Endothelial cell of umbilical vein (primary cell): ENCODE data around the gene CECR2. TPM values are rescaled to one million over a fixed set of nuclear protein-coding genes. Genes with fewer than 3 reads are reported as not detected.

Experiments used
- BruUV-seq: library from RNA; stranded (reverse); fragments of 400-500 nt; replicated peaks from 2 replicates; lab custom pipeline; 2021; lab: Mats Ljungman, UMichigan
- CTCF ChIA-PET: fragments of 300-600, 350-600 bp; sonication (Branson Sonifier 250); formaldehyde crosslinking; loops from one replicate; lab custom pipeline; 2021; ENCODE audit warnings: antibody characterized with exemption, inconsistent platforms; lab: Charles Lee
- POLR2A ChIA-PET: fragments of 300-600, 350-600 bp; sonication (Branson Sonifier 250); formaldehyde crosslinking; loops from one replicate; lab custom pipeline; 2021; ENCODE audit warnings: antibody characterized with exemption, inconsistent platforms; lab: Charles Lee
- DNase-seq: peaks from one replicate; pipeline ENCODE4 v3.0.0-alpha.2; 2011; ENCODE audit warnings: low read depth, low spot score
- FAIRE-seq: peaks from 2 replicates; lab custom pipeline; 2011; peaks lifted over from hg19 to GRCh38; lab: Jason Lieb, UNC
- H2AFZ ChIP-seq: 2 replicates; pipeline ENCODE4 v1.6.0; 2012; ENCODE audit warnings: low read depth, low read length, control low read depth, inconsistent platforms
- H3K27ac ChIP-seq: 2 replicates; pipeline ENCODE4 v1.5.1; 2011; ENCODE audit warnings: low read depth, mild to moderate bottlenecking, control low read depth, low read length, moderate library complexity; ENCODE audit not compliant: insufficient read depth
- H3K27me3 ChIP-seq, 2 experiments: 2 replicates each; pipeline versions ENCODE4 v1.6.0 to v1.6.1; 2011; ENCODE audit warnings: low read length in 2 of 2, mixed read lengths in 1 of 2; ENCODE audit not compliant: control insufficient read depth in 2 of 2, insufficient read depth in 2 of 2
- H3K36me3 ChIP-seq, 2 experiments: 2 replicates in 1 of 2; 3 replicates in 1 of 2; pipeline ENCODE4 v1.5.1; 2011; ENCODE audit warnings: low read length in 2 of 2, mild to moderate bottlenecking in 1 of 2, moderate library complexity in 1 of 2; ENCODE audit not compliant: control insufficient read depth in 2 of 2, insufficient read depth in 2 of 2; ENCODE audit errors: extremely low read depth in 1 of 2
- H3K4me1 ChIP-seq: 3 replicates; pipeline ENCODE4 v1.5.1; 2011; ENCODE audit warnings: mild to moderate bottlenecking, low read length; ENCODE audit not compliant: control insufficient read depth, insufficient read depth; ENCODE audit errors: extremely low read depth
- H3K4me2 ChIP-seq: 2 replicates; pipeline ENCODE4 v1.6.1; 2011; ENCODE audit warnings: low read length, control low read depth, mixed read lengths; ENCODE audit not compliant: insufficient read depth
- H3K4me3 ChIP-seq, 3 experiments: fragments of 200-600 bp in 1 of 3; sonication (generic), shearing (Covaris generic) in 1 of 3; replicated peaks in 1 of 3; 2 replicates each; pipeline ENCODE4 v1.5.1; 2011 to 2016; ENCODE audit warnings: control low read depth in 3 of 3, low read length in 3 of 3, mild to moderate bottlenecking in 2 of 3, inconsistent platforms in 1 of 3, low read depth in 1 of 3, moderate library complexity in 1 of 3; ENCODE audit not compliant: insufficient read depth in 1 of 3
- H3K79me2 ChIP-seq: 2 replicates; pipeline ENCODE4 v1.6.0; 2012; ENCODE audit warnings: low read length, inconsistent platforms; ENCODE audit not compliant: control insufficient read depth, insufficient read depth
- H3K9ac ChIP-seq: replicated peaks from 2 replicates; pipeline ENCODE3; 2011; ENCODE audit warnings: low read length, control low read depth; ENCODE audit not compliant: insufficient read depth; ENCODE audit errors: extremely low read depth
- H3K9me1 ChIP-seq: replicated peaks from 3 replicates; pipeline ENCODE4 v1.6.0; 2011; ENCODE audit warnings: mild to moderate bottlenecking, low read length; ENCODE audit not compliant: control insufficient read depth, insufficient read depth; ENCODE audit errors: extremely low read depth
- H3K9me3 ChIP-seq: replicated peaks from 2 replicates; pipeline ENCODE4 v1.5.1; 2012; ENCODE audit warnings: low read length, inconsistent platforms; ENCODE audit not compliant: control insufficient read depth, insufficient read depth
- H4K20me1 ChIP-seq: replicated peaks from 2 replicates; pipeline ENCODE3; 2011; ENCODE audit warnings: mild to moderate bottlenecking, low read length; ENCODE audit not compliant: control insufficient read depth, insufficient read depth; ENCODE audit errors: extremely low read depth
- EZH2 ChIP-seq: IDR thresholded peaks from 2 replicates; pipeline ENCODE4 v1.6.1; 2012; ENCODE audit warnings: borderline replicate concordance, low read depth, mild to moderate bottlenecking, moderate library complexity, low read length, inconsistent platforms; ENCODE audit not compliant: severe bottlenecking
- FOS ChIP-seq: IDR thresholded peaks from 2 replicates; pipeline ENCODE4 v1.6.1; 2011; ENCODE audit warnings: mild to moderate bottlenecking, low read length, moderate library complexity, borderline replicate concordance; ENCODE audit not compliant: insufficient read depth
- GATA2 ChIP-seq: IDR thresholded peaks from 2 replicates; pipeline ENCODE4 v1.7.0; 2011; ENCODE audit warnings: low read depth, mild to moderate bottlenecking, moderate library complexity, mixed read lengths, low read length; ENCODE audit not compliant: insufficient read length, insufficient read depth
- JUN ChIP-seq: IDR thresholded peaks from 2 replicates; pipeline ENCODE4 v1.6.1; 2011; ENCODE audit warnings: borderline replicate concordance, low read depth; ENCODE audit not compliant: insufficient read length, insufficient read depth
- MYC ChIP-seq: IDR thresholded peaks from one replicate; pipeline ENCODE4 v1.6.1; 2011; ENCODE audit warnings: mild to moderate bottlenecking, low read depth, low read length
- POLR2A ChIP-seq: IDR thresholded peaks from 2 replicates; pipeline ENCODE4 v1.6.1; 2012; ENCODE audit warnings: low read depth, mild to moderate bottlenecking, control low read depth, low read length
- POLR2AphosphoS5 ChIP-seq: IDR thresholded peaks from 2 replicates; pipeline ENCODE4 v1.6.1; 2012; ENCODE audit warnings: low read depth, mild to moderate bottlenecking, control low read depth, low read length, moderate library complexity; ENCODE audit not compliant: insufficient read depth
- dilution Hi-C: fragments of 300-500 bp; cut with MboI; formaldehyde crosslinking; loops from one replicate; pipeline ENCODE4 v1.15.0; 2019; ENCODE audit warnings: low sequenced_read_pairs; ENCODE audit not compliant: extremely low pct_ligation_motif_present
- intact Hi-C: fragments of 100-400 bp; cut with micrococcal nuclease; formaldehyde crosslinking; loops from one replicate; pipeline ENCODE4 v1.10.0; 2022
- polyA plus RNA-seq, 4 experiments: library from polyadenylated mRNA; depleted of rRNA in 3 of 4; stranded (reverse) in 3 of 4; unstranded in 1 of 4; fragments of >200 nt; gene quantifications; 2 replicates each; pipeline versions ENCODE4 v1.2.1 to v1.2.3, GENCODE V29; 2011 to 2012; ENCODE audit warnings: missing spikeins in 1 of 4
- total RNA-seq: library from RNA; stranded (reverse); gene quantifications from 2 replicates; pipeline ENCODE4 v1.2.3, GENCODE V29; 2021
- TF ChIP-seq, protein P1 (sequence below), 2 donors: IDR thresholded peaks; 1 replicate in 1 of 2; 2 replicates in 1 of 2; pipeline ENCODE4 v1.5.1; 2011; ENCODE audit warnings: low read length in 2 of 2, mild to moderate bottlenecking in 2 of 2, moderate library complexity in 2 of 2, control low read depth in 1 of 2, inconsistent platforms in 1 of 2, low read depth in 1 of 2; ENCODE audit not compliant: insufficient read depth in 1 of 2; ENCODE audit errors: extremely low read depth in 1 of 2
- TF ChIP-seq, protein P2 (sequence below): IDR thresholded peaks from 2 replicates; pipeline ENCODE4 v1.6.1; 2011; ENCODE audit not compliant: insufficient read depth, insufficient read length

Gene CECR2
- total and polyA plus RNA-seq, 2 donors (not counting 3 experiments of a cell fraction or from before 2014, with no cell fraction given) = 0.01 TPM; not detected in 1

DNA sequence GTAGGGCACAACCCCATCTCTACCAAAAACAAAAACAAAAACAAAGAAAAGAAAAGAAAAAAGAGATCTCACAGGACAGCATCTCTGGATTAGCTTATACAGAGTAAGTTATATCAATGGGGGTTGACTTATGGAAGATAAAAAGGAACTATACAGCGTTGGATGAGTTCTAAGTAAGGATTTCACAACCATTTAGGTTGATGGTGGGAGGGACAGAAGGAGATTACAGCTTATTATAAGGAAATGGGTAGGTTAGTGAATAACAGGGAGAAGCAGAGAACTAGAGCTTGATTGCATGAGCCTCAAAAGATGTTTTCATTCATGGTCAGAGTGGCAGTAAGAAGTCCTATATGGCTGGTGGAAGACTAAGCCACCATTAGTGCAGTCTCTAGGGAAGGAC, 60.3 kb downstream of the CECR2 start:
- Histone ChIP-seq H3K36me3 (no peaks in the 10 kb centered on the region), H3K9ac (no peak overlapping the region), H3K27me3 (peaks cover 0 to 7% of the 10 kb centered on the region in 2 experiments), H3K4me3 (no peak overlapping the region), H3K79me2 (no peaks in the 10 kb centered on the region), H3K4me1 (no peaks in the 10 kb centered on the region), H3K27ac (no peak overlapping the region), H3K9me3 (no peaks in the 10 kb centered on the region), H3K9me1 (no peaks in the 10 kb centered on the region), H4K20me1 (no peaks in the 10 kb centered on the region), H3K4me2 (no peak overlapping the region), H2AFZ (no peak overlapping the region)
- dilution Hi-C loops = no loop called here
- intact Hi-C loops = no loop called here
- no TSS peak for BruUV-seq
- CTCF ChIA-PET = no interaction called here
- DNase-seq (no peak), FAIRE-seq (no peak)
- POLR2A ChIA-PET = no interaction called here
- TF ChIP-seq FOS (no peak), POLR2AphosphoS5 (no peak), GATA2 (no peak), EZH2 (no peak), JUN (no peak), POLR2A (no peak), MYC (no peak)
- TF ChIP-seq, protein P1, sequence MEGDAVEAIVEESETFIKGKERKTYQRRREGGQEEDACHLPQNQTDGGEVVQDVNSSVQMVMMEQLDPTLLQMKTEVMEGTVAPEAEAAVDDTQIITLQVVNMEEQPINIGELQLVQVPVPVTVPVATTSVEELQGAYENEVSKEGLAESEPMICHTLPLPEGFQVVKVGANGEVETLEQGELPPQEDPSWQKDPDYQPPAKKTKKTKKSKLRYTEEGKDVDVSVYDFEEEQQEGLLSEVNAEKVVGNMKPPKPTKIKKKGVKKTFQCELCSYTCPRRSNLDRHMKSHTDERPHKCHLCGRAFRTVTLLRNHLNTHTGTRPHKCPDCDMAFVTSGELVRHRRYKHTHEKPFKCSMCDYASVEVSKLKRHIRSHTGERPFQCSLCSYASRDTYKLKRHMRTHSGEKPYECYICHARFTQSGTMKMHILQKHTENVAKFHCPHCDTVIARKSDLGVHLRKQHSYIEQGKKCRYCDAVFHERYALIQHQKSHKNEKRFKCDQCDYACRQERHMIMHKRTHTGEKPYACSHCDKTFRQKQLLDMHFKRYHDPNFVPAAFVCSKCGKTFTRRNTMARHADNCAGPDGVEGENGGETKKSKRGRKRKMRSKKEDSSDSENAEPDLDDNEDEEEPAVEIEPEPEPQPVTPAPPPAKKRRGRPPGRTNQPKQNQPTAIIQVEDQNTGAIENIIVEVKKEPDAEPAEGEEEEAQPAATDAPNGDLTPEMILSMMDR (IDR thresholded peaks at IDR 0.05; ENCODE audit: extremely low read depth in 1 of 2, insufficient read depth in 1 of 2, low read depth in 1 of 2, low read length in 2 of 2) = no peak
- TF ChIP-seq, protein P2, sequence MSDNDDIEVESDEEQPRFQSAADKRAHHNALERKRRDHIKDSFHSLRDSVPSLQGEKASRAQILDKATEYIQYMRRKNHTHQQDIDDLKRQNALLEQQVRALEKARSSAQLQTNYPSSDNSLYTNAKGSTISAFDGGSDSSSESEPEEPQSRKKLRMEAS = no peak
